GM21717 (cell line): ENCODE measurements around the gene ARHGAP22.
"Not testable (repeated sequence)": the region's sequence is repeated elsewhere in the genome, so short reads cannot be mapped to it uniquely, and the experiment has no call there.

ENCODE experiments used
- ATAC-seq: cut with Tn5 transposase; IDR thresholded peaks from one replicate; pipeline ENCODE4 v1.9.1; 2021; ENCODE audit warnings: mild to moderate bottlenecking, moderate library complexity; ENCODE audit not compliant: unreplicated experiment

ARHGAP22 gene

GRCh38 chr10:48604991-48605508, at the start of gene ARHGAP22:
TSS of gene ARHGAP22 (minus strand) at chr10:48605073. CDS start at chr10:48604796, 277 bp downstream.
- no peak for ATAC-seq

GRCh38 chr10:48653944-48654698, 49.2 kb upstream of the ARHGAP22 start:
- no peak for ATAC-seq

GRCh38 chr10:48653347-48653746, 48.5 kb upstream of the ARHGAP22 start:
- ATAC-seq, result no peak

GRCh38 chr10:48652344-48652743, 47.5 kb upstream of the ARHGAP22 start:
- ATAC-seq, result no peak

GRCh38 chr10:48651839-48652238, 47.0 kb upstream of the ARHGAP22 start:
- no peak for ATAC-seq

GRCh38 chr10:48651293-48651692, 46.4 kb upstream of the ARHGAP22 start:
- no peak for ATAC-seq

- no peak for ATAC-seq
Observed at GRCh38 chr10:48649349-48649944, 44.6 kb upstream of the ARHGAP22 start.

- no peak for ATAC-seq
Observed at GRCh38 chr10:48648172-48648942, 43.5 kb upstream of the ARHGAP22 start.

GRCh38 chr10:48647073-48647472, 42.2 kb upstream of the ARHGAP22 start:
- ATAC-seq, result not testable (repeated sequence)

GRCh38 chr10:48645600-48645999, 40.7 kb upstream of the ARHGAP22 start:
- no peak for ATAC-seq

- ATAC-seq, result not testable (repeated sequence)
Observed at GRCh38 chr10:48641099-48641690, 36.3 kb upstream of the ARHGAP22 start.

- no peak for ATAC-seq
Observed at GRCh38 chr10:48640326-48640725, 35.5 kb upstream of the ARHGAP22 start.

GRCh38 chr10:48639632-48640031, 34.8 kb upstream of the ARHGAP22 start:
- ATAC-seq, result no peak

GRCh38 chr10:48638739-48639527, 34.1 kb upstream of the ARHGAP22 start:
- no peak for ATAC-seq

- ATAC-seq, result no peak
Observed at GRCh38 chr10:48638158-48638557, 33.3 kb upstream of the ARHGAP22 start.

GRCh38 chr10:48636901-48637300, 32.0 kb upstream of the ARHGAP22 start:
- ATAC-seq, result no peak

GRCh38 chr10:48636231-48636630, 31.4 kb upstream of the ARHGAP22 start:
- ATAC-seq, result no peak

GRCh38 chr10:48634984-48635557, 30.2 kb upstream of the ARHGAP22 start:
- no peak for ATAC-seq

- ATAC-seq, result peak; percentile 89
Observed at GRCh38 chr10:48634198-48634983, 29.5 kb upstream of the ARHGAP22 start.
